Activated T-cell treated with anti-CD3 and anti-CD28 coated beads, Interleukin-2, amount 50 U/mL, for 4 hours (primary cell): ENCODE results near the gene HES7. TPM values are rescaled to one million over a fixed set of nuclear protein-coding genes. Genes with fewer than 3 reads are reported as not detected.

ENCODE experiments used
- ATAC-seq, 2 donors: fragments of 200-7000 bp; cut with Tn5 transposase; one replicate each; pipeline ENCODE4 v1.10.0; 2021
- DNase-seq: peaks from one replicate; pipeline ENCODE4 v3.0.0-alpha.2; 2020
- H3K27me3 Mint-ChIP-seq: one replicate; pipeline ENCODE4 v1.8.0; 2021; ENCODE audit warnings: low read depth, mixed read lengths
- H3K36me3 Mint-ChIP-seq: one replicate; pipeline ENCODE4 v1.8.0; 2022; ENCODE audit warnings: mixed read lengths; ENCODE audit not compliant: insufficient read depth
- H3K4me1 Mint-ChIP-seq: one replicate; pipeline ENCODE4 v1.8.0; 2021; ENCODE audit warnings: low read depth, mixed read lengths
- H3K4me3 Mint-ChIP-seq: one replicate; pipeline ENCODE4 v1.8.0; 2021; ENCODE audit warnings: mild to moderate bottlenecking, moderate library complexity, mixed read lengths
- H3K9me3 Mint-ChIP-seq: one replicate; pipeline ENCODE4 v1.8.0; 2021; ENCODE audit warnings: mixed read lengths
- total RNA-seq, 3 donors: library from RNA; stranded (reverse); gene quantifications; one replicate each; pipeline ENCODE4 v1.2.1, GENCODE V29; 2021

Gene HES7
- total RNA-seq, 3 donors from 2014 or later, result 1.2 to 1.7 (median 1.4) TPM

DNA sequence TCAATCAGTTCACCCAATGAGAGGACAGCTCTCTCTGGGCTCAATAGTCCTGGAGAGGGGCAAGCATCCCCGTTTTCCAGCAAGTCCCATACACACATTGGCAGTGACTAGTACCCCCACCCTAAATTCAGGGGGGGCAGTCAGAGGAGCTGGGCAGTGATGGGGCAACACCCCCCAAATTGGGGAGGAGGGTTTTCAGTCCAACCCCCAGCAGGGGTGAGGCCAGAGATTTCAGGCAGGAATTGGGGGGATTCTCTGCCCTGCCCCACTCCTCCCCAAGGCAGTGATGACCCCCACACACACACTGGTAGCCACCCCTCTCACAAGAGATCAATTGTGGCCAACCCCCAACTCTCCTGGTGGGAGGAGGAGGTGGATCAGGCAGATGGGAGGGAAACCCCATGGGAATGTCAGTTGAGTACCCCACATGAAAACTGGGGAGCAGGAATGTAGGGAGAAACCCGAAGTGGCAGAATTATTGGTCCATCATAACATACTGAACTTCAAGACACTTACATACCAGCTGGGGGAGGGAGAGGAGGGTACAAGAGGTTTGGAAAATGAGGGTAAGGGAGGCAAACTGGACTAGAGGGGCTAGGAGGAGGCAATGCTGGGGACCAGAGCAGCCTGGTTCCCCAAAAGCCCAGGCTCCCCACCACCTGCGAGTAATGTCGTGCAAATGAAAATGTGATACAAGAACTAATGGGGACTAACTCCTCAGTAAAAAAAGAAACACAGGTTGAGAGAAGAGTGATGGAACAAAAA lies 35.7 kb upstream of the HES7 start:
- H3K9me3 Mint-ChIP-seq, result no peaks in the 10 kb centered on the region
- peak overlapping the region; percentile 58 for H3K4me3 Mint-ChIP-seq
- H3K4me1 Mint-ChIP-seq, result peaks cover 50% of the 10 kb centered on the region
- DNase-seq (no peak), ATAC-seq (no peak)
- no peaks in the 10 kb centered on the region for H3K27me3 Mint-ChIP-seq
- peaks cover 21% of the 10 kb centered on the region for H3K36me3 Mint-ChIP-seq

DNA sequence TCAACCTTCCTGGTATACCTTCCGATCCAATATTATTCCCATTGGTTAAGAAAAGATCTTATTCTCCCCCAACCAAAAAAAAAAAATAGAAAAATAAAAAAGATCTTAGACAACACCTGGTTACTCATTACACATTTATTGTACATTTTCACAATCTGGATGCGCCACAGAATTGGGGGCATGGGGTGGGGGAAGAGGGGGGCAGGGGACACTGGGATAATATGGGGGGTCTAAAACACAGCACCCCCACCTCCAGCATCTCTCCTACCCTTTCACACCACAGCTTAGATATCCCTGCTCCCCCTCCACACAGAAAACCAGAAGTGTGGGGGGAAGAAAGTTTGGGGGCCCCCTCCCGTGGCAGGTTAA lies 35.1 kb upstream of the HES7 start:
- no peaks in the 10 kb centered on the region for H3K9me3 Mint-ChIP-seq
- H3K4me1 Mint-ChIP-seq, result peaks cover 45% of the 10 kb centered on the region
- no peaks in the 10 kb centered on the region for H3K27me3 Mint-ChIP-seq
- H3K36me3 Mint-ChIP-seq, result peaks cover 21% of the 10 kb centered on the region
- DNase-seq (no peak), ATAC-seq (no peak)
- H3K4me3 Mint-ChIP-seq, result peak overlapping the region; percentile 68

DNA sequence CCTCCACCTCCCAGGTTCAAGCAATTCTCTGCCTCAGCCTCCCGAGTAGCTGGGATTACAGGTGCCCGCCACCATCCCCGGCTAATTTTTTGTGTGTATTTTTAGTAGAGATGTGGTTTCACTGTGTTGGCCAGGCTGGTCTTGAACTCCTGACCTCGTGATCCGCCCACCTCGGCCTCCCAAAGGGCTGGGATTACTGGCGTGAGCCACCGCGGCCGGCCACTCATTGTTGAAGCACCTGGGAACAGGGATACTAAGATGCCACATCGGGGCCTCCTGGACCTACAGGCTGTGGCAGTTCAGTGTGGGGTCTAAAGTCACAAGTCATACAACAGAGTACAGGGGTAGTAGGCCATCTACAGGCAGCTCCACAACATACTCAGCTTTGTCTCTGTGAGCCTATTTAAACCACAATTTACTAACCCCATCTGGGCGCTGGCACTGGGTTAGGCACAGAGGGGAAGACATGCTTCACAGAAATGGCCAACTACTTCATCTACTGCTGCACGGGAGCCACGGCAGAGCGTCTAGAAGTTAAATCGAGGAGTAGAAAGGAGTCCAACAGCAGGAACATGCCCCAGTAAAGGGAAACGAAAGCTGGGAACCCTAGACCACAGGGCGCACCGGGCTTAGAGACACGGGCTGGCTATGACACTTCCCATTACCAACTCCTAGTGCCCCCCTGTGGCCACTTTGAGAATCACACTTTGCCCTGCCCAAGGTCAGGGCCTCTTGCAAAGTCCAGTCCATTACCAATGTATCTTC lies 34.5 kb upstream of the HES7 start:
- DNase-seq (peak; percentile 83), ATAC-seq (no peak)
- Mint-ChIP-seq H3K36me3 (peaks cover 21% of the 10 kb centered on the region), H3K27me3 (no peaks in the 10 kb centered on the region), H3K9me3 (no peaks in the 10 kb centered on the region), H3K4me1 (peaks cover 39% of the 10 kb centered on the region), H3K4me3 (peak overlapping the region; percentile 68)

DNA sequence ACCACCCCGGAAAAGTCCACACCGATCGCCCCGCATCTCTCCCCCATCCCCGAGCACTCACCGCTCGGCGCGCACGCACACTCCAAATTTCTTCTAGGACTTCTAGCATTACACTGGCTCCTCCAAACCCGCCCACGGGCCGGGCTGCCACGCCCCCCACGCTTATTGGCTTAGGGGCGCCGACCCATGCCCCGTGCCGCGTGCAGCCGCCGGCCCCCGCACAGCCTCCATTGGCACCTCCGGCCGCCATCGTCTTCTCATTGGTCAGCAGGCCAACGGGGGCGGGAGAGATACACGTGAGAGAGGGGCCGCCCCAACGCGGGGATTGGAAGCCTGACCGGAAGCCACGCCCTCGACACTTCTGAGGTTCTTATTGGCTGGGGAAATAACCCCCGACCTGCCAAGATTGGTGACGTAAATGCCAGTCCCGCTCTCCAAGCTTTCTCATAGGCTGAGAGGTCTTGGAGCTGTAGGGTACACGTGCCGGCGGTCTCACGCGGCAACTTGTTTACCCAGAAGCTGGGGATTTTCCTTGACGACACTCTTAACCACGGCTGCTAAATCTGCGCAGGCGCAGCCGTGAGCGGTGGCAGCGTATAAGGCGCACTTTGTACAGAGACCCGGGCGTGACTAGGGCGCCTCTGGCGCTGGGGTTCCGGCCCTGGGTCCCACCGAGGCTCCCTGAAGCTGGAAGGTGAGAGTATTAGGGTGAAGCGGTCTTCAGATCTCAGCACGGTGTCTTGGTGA lies 32.5 kb upstream of the HES7 start:
- H3K9me3 Mint-ChIP-seq, result no peaks in the 10 kb centered on the region
- ATAC-seq (peak; percentile 78 to 79), DNase-seq (peak; percentile 100)
- H3K27me3 Mint-ChIP-seq, result no peaks in the 10 kb centered on the region
- peaks cover 36% of the 10 kb centered on the region for H3K4me1 Mint-ChIP-seq
- H3K4me3 Mint-ChIP-seq, result no peak overlapping the region
- peaks cover 17% of the 10 kb centered on the region for H3K36me3 Mint-ChIP-seq

DNA sequence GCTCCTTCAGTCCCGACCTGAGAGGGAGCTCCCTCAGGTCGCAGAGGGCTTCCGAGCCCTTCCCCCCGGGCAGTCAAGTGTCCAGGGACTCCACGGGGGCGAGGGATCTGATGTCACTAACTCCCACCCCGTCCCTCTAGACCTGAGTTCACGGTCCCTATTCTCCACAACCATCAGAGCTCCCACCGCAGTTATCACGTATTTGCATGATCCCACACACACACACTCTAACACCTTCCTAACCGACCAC lies 32.0 kb upstream of the HES7 start:
- Mint-ChIP-seq H3K4me3 (no peak overlapping the region), H3K9me3 (no peaks in the 10 kb centered on the region), H3K27me3 (no peaks in the 10 kb centered on the region), H3K4me1 (peaks cover 33% of the 10 kb centered on the region), H3K36me3 (peaks cover 13% of the 10 kb centered on the region)
- DNase-seq, result no peak
- ATAC-seq, result no peak

DNA sequence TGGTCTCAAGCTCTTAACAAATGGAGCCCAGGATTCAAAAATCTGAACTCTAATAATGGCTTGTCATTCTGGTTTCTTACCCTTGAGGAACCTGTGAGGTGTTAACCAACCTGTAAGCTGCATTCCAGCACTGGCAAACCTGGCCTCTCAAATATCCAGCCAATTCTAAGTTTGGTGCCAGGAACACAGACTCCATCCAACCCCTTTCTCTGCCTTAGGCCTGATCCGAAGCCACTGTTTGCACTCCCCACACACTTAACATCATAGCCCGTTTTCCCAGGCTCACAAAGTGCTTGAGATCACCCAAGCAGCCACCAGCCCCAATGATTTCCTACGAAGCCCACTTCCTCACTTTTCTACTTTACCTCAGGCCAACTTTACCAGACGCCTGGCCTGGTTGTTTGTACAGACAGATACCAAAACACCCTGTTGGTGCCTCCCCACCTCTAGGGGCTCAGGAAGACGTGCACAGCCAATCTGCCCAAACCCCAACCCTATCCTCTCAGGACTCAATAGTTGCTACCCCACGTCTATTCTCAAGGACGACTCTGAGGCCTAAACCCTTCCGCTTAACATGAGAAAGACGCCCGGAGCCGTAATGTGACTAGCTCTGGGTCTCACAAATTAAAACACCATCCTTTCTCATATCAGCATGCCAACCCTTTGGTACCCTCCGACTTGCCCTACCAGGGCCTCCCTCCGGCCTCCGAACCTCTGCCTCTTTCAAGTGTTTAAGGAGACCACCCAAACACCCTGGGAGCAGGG lies 31.5 kb upstream of the HES7 start:
- Mint-ChIP-seq H3K36me3 (peaks cover 9% of the 10 kb centered on the region), H3K4me3 (no peak overlapping the region), H3K4me1 (peaks cover 34% of the 10 kb centered on the region), H3K27me3 (no peaks in the 10 kb centered on the region), H3K9me3 (no peaks in the 10 kb centered on the region)
- DNase-seq (no peak), ATAC-seq (no peak)

DNA sequence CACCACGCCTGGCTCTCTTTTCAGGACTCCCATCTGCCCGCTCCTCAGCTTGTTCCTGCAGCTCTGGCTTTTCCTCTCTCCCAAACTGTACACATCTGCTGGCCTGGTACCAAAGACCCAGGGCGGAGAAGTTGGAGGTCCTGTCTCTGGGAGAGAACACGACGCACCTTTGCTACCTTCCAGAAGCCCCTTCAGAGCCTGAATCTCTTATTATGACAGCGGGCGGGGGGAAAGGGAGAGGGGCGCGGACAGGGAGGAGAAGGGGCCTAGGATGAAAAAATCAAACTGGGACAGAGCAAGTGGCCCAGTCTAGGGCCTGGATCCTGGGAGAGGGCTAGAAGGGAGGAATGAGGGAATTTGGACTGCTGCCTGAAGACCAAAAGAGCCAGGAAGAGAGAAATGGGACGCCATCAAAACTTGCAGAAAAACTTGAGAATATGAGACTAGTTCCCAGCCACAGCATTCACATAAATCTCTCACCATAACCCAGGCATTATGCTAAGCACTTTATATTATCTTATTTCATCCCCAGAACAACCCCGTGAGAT lies 30.8 kb upstream of the HES7 start:
- Mint-ChIP-seq H3K36me3 (peaks cover 8% of the 10 kb centered on the region), H3K4me3 (no peak overlapping the region), H3K9me3 (no peaks in the 10 kb centered on the region), H3K4me1 (peaks cover 31% of the 10 kb centered on the region), H3K27me3 (no peaks in the 10 kb centered on the region)
- ATAC-seq (no peak), DNase-seq (no peak)

DNA sequence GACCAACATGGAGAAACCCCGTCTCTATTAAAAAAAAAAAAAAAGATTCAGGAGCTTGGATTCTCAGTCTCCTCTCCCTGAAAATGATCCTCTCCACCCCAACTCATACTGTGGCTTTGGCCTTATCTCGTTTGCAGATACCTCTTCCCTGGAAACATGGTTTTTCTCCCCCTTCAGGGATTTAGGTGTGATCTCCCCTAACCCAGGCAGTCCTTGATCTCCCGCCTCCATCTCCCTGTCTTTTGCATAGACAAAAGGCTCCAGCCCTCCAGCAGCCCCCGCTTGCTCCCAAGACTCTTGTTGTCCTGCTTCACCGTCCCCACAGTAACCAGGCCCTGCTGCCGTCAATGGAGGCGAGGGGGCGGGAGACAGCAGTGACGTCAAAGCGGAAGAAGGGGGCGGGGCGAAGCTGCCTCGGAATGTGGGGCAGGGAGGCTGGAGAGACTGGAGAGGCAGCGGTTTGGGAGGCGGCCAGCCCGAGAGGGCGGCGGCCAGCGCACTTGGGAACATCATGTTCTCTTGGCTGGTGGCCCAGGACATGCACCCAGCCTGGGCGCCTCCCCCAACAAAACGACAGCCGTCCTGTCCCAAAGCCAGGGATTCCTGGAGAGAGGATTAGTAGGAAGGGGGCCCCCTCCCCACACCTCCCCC lies 30.2 kb upstream of the HES7 start:
- no peaks in the 10 kb centered on the region for H3K9me3 Mint-ChIP-seq
- H3K27me3 Mint-ChIP-seq, result no peaks in the 10 kb centered on the region
- no peak overlapping the region for H3K4me3 Mint-ChIP-seq
- peaks cover 11% of the 10 kb centered on the region for H3K36me3 Mint-ChIP-seq
- ATAC-seq (no peak), DNase-seq (peak; percentile 84)
- peaks cover 29% of the 10 kb centered on the region for H3K4me1 Mint-ChIP-seq

DNA sequence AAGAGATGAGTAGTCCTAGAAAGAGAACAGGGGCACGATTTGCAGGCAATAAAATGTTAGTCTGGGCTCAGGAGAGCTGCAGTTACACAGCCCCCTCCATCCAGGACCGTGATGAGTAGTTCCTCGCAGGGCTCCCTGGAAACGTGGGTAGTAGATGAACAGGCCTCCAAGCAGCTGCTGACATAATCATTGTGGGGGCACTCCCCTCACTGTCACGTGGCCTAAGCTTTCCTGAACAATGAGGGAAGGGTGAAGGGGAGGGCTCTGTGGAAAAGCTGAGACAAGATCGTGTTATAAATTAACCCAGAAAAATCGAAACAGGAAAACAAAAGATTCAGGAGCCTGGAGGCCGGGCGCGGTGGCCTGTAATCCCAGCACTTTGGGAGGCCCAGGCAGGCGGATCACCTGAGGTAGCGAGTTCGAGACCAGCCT lies 29.6 kb upstream of the HES7 start:
- ATAC-seq, result no peak
- peaks cover 24% of the 10 kb centered on the region for H3K4me1 Mint-ChIP-seq
- peak; percentile 57 for DNase-seq
- no peaks in the 10 kb centered on the region for H3K9me3 Mint-ChIP-seq
- peaks cover 8% of the 10 kb centered on the region for H3K36me3 Mint-ChIP-seq
- H3K4me3 Mint-ChIP-seq, result no peak overlapping the region
- no peaks in the 10 kb centered on the region for H3K27me3 Mint-ChIP-seq

DNA sequence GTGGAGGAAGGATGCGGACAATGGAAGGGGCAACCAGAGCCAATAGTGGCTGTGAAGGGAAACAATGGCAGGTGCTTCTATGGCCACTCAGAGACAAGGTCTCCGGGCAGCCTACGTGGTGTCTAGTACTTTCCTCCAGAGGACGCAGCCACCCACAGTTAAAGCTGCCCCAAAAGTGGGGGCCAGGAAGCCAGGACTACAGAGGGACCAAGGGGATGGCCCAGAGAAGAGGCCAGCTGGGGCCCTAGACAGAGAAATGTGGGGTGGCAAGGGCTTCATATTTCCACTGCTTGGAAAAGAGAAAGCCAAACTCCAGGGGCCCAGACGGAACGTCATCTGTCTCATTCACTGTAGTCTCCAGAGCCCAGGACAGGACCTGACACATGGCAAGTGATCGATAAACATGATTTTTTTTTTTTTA lies 29.1 kb upstream of the HES7 start:
- no peak overlapping the region for H3K4me3 Mint-ChIP-seq
- no peaks in the 10 kb centered on the region for H3K9me3 Mint-ChIP-seq
- H3K4me1 Mint-ChIP-seq, result peaks cover 21% of the 10 kb centered on the region
- no peaks in the 10 kb centered on the region for H3K27me3 Mint-ChIP-seq
- no peak for ATAC-seq
- no peak for DNase-seq
- peaks cover 8% of the 10 kb centered on the region for H3K36me3 Mint-ChIP-seq

DNA sequence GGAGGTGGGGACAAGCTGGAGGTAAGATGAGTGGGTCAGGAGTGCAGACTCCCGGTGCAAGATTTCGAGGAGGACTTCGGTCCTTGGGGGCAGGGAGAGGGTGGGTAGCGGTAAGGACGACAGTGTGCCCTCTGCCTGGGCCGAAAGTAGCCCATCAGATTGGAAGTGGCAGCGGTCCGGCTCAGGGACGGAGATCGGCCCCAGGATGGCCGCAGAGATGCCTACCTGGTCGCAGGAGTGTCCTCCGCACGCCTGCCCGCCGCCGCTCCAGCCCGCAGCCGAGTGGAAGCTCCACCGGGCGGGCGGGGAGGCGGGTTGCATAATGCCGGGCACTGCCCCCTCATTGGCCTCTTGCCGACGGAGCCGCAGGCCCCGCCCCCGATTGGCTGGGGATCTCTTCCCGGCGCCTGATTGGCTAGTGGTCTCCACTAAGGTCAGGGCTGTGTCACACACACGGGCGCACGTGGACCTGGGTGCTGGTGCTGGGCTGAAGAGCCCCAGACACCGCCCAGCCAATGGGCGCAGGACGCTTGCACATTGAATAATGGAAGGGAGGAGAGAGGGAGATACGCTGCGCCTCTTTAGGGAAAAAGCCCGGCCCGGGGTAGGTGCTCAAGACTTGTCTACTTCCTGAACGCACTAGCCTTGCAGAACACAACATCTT lies 28.3 kb upstream of the HES7 start, which contains the start of gene PER1:
Gene PER1, minus strand, starts transcription at position 293 of the 664 bp plus-strand sequence. CDS start 1,698 bp downstream, outside the sequence.
- Mint-ChIP-seq H3K36me3 (peaks cover 12% of the 10 kb centered on the region), H3K4me1 (peaks cover 21% of the 10 kb centered on the region), H3K9me3 (no peaks in the 10 kb centered on the region), H3K27me3 (no peaks in the 10 kb centered on the region), H3K4me3 (no peak within 1 kb of the TSS)
- peak; percentile 15 to 19 for ATAC-seq
- peak; percentile 86 for DNase-seq

DNA sequence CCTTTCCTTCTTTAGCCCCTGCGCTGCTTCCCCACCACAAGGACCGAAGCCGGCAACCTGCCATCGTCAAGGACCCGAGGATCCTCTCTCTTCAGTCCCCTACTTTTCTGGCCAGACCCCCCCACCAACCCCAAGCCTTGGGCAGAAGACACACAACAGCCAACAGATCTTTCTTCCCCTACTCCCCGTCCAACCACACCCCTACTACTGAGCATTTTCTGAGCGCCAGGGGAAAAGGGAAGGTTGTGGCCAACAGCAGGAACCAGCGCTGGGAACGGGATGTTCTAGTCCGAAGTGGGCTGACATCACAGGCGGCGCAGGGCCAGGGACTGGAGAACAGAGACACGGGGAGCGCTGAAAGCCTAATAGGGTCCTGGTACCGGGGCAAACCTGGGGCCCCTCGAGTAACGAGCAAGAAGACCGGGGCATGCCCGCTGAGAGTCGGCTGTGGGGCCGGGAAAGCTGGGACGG lies 27.8 kb upstream of the HES7 start:
- Mint-ChIP-seq H3K4me1 (peaks cover 21% of the 10 kb centered on the region), H3K4me3 (no peak overlapping the region), H3K27me3 (no peaks in the 10 kb centered on the region), H3K36me3 (peaks cover 16% of the 10 kb centered on the region), H3K9me3 (no peaks in the 10 kb centered on the region)
- ATAC-seq (no peak), DNase-seq (no peak)

DNA sequence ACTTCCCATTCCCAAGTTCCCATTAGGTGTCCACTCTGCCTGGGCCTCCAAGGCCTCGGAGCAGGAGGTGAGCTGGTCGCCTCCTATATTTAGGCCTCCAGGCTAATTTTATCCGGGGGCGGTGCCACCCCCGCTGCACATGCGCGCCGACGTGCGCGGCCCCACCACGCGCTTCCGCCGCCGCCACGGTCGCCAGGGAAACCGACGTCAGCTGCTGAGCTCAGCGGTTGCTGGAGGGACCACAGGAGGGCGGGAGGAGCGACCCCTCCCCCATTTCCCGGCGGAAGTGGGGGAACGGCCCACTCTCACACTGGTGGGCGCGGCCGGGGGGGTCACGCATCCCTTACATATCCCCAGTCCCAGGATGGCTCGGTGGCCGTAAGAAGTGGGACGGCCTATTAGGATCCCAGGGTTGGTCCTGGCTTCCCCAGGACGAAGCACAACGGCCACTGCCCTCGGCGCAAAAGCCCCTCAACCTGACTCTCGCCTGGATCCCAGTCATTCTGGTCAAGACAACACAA lies 27.3 kb upstream of the HES7 start:
- DNase-seq, result peak; percentile 89
- Mint-ChIP-seq H3K9me3 (no peaks in the 10 kb centered on the region), H3K4me1 (peaks cover 21% of the 10 kb centered on the region), H3K4me3 (no peak overlapping the region), H3K27me3 (no peaks in the 10 kb centered on the region), H3K36me3 (peaks cover 19% of the 10 kb centered on the region)
- ATAC-seq, result peak; percentile 52 to 53
